Pancreas (tissue), 10 donors: ENCODE results near the gene THG1L. TPM values are rescaled to one million over a fixed set of nuclear protein-coding genes. Genes with fewer than 3 reads are reported as not detected.

Experiments
- ATAC-seq, 4 donors: fragments of 200-7000 bp; cut with Tn5 transposase; one replicate each; pipeline versions ENCODE4 v1.8.0 to v1.9.1; 2020; ENCODE audit warnings: mild to moderate bottlenecking in 4 of 4, moderate library complexity in 4 of 4
- DNase-seq, 6 donors: peaks; one replicate each; pipeline ENCODE4 v3.0.0-alpha.2; 2020
- FAIRE-seq: peaks from 2 replicates; lab custom pipeline; 2012; peaks lifted over from hg19 to GRCh38; lab: Jason Lieb, UNC
- H3K27ac ChIP-seq, 4 donors: fragments of 200-600 bp; sonication (generic); 1 replicate in 3 of 4; 2 replicates in 1 of 4; pipeline versions ENCODE4 v1.5.0 to v1.8.0; 2020
- H3K27me3 ChIP-seq, 4 donors: fragments of 200-600 bp; one replicate each; pipeline ENCODE4 v1.8.0; 2021
- H3K36me3 ChIP-seq, 3 donors: fragments of 200-600 bp; sonication (generic) in 1 of 3; one replicate each; pipeline versions ENCODE4 v1.5.0 to v1.8.0; 2020 to 2021
- H3K4me1 ChIP-seq, 3 donors: fragments of 200-600 bp; one replicate each; pipeline ENCODE4 v1.8.0; 2021
- H3K4me3 ChIP-seq, 4 donors: fragments of 200-600 bp; sonication (generic) in 2 of 4; one replicate each; pipeline versions ENCODE4 v1.5.0 to v1.8.0; 2020 to 2021
- H3K9me3 ChIP-seq, 4 donors: fragments of 200-600 bp; one replicate each; pipeline ENCODE4 v1.8.0; 2021
- WGBS, 2 donors: extraction: QIAGEN DNeasy Blood & Tissue Kit; methylation state at CpG; one replicate each; pipeline ENCODE4 v1.1.7; 2013; 5-methylcytosine and 5-hydroxymethylcytosine counted together
- intact Hi-C, 3 donors: fragments of 100-400 bp; cut with DNase I; formaldehyde crosslinking; loops; one replicate each; pipeline versions ENCODE4 v1.11.1 to v1.14.2; 2022
- polyA plus RNA-seq, 2 donors: library from polyadenylated mRNA; stranded (reverse); fragments of 200-250 nt; gene quantifications; one replicate each; pipeline ENCODE4 v1.2.3, GENCODE V29; 2013
- total RNA-seq, 6 donors: library from RNA; stranded (reverse); fragmentation: NEBNext Ultra II Directional in 4 of 6; extraction: Animal tissue kit (Norgen Biotek cat#: 25700) in 4 of 6; gene quantifications; one replicate each; pipeline versions ENCODE4 v1.2.1 to v1.2.4, GENCODE V29; 2021 to 2023
- TF ChIP-seq, protein P1 (sequence below), 4 donors: fragments of 200-600 bp; sonication (generic) in 3 of 4; IDR thresholded peaks; one replicate each; pipeline versions ENCODE4 v1.5.0 to v1.8.0; 2021; ENCODE audit warnings: antibody characterized with exemption in 4 of 4
- donor health status: healthy with polysubstance abuse.
- donor health status: DM: no; HTN: no; CAD: no; lungs with moderate emphysema.
- donor health status: DM: no; HTN: no; CAD: no.
- donor health status: control.
- donor health status: control.
- donor health status: Bipolar disorder and iron deficiency.
- donor health status: DM: yes; HTN: yes; CAD: no.
- donor health status: DM: no; HTN: no; CAD: no.
- donor health status: DM: no; HTN: no; CAD: no.
- donor health status: DM: yes; HTN: yes; CAD: no.

THG1L gene
- total and polyA plus RNA-seq, 8 donors: 5.7 to 10.8 (median 8.3) TPM

DNA sequence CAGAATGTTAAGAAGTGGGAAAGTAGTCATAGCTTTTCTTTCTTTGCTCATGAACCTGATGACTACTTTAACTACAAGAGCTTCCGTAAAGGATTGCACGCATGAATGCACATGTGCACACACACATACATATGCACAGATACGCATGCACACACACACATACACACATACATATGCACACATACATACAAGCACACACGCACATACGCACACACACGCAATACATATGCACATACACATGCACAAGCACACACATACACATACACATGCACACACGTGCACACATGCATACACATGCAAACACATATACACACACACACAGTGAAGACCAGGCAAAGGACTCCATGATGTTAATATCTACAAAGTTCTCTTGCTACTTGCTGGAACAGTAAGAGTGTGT is 35.2 kb downstream of the THG1L start:
- WGBS, 2 donors: 86 to 91% methylated on average over 7 of the region's 7 CpGs
- FAIRE-seq (no peak), ATAC-seq (no peak), DNase-seq (no peak)
- no peak overlapping the region for H3K27ac ChIP-seq
- H3K27me3 ChIP-seq: no peaks in the 10 kb centered on the region
- no peaks in the 10 kb centered on the region for H3K9me3 ChIP-seq
- TF ChIP-seq, protein P1, sequence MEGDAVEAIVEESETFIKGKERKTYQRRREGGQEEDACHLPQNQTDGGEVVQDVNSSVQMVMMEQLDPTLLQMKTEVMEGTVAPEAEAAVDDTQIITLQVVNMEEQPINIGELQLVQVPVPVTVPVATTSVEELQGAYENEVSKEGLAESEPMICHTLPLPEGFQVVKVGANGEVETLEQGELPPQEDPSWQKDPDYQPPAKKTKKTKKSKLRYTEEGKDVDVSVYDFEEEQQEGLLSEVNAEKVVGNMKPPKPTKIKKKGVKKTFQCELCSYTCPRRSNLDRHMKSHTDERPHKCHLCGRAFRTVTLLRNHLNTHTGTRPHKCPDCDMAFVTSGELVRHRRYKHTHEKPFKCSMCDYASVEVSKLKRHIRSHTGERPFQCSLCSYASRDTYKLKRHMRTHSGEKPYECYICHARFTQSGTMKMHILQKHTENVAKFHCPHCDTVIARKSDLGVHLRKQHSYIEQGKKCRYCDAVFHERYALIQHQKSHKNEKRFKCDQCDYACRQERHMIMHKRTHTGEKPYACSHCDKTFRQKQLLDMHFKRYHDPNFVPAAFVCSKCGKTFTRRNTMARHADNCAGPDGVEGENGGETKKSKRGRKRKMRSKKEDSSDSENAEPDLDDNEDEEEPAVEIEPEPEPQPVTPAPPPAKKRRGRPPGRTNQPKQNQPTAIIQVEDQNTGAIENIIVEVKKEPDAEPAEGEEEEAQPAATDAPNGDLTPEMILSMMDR (IDR thresholded peaks at IDR 0.05): no peak
- no peaks in the 10 kb centered on the region for H3K36me3 ChIP-seq
- no peak overlapping the region for H3K4me3 ChIP-seq
- H3K4me1 ChIP-seq: no peaks in the 10 kb centered on the region
- intact Hi-C loops: no loop called here

DNA sequence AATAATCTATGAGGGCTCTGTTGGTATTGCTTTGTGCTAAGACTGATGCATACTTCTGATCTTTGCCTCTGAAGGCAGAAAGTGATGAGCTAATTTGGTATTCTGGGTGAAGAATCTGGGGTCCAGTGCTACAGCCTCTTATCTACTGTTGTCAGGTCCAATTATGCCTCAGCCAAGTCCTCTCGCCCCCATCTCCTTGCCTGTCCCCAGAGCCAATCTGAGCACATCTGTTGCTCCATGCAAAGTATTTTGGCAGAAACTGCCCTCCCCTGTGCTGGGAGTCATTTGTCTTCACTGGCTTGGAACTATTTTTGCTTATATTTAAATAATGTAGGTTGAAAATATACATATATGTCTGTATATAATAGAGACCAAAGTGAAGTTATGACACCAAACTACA is 35.7 kb downstream of the THG1L start:
- no peaks in the 10 kb centered on the region for H3K36me3 ChIP-seq
- no peaks in the 10 kb centered on the region for H3K9me3 ChIP-seq
- no peaks in the 10 kb centered on the region for H3K4me1 ChIP-seq
- ATAC-seq (no peak), DNase-seq (no peak), FAIRE-seq (no peak)
- intact Hi-C loops: no loop called here
- TF ChIP-seq, protein P1 (IDR thresholded peaks at IDR 0.05): no peak
- no peak overlapping the region for H3K4me3 ChIP-seq
- H3K27me3 ChIP-seq: no peaks in the 10 kb centered on the region
- H3K27ac ChIP-seq: no peak overlapping the region
- 59 to 61% methylated on average over 1 of the region's 1 CpG for WGBS, 2 donors

DNA sequence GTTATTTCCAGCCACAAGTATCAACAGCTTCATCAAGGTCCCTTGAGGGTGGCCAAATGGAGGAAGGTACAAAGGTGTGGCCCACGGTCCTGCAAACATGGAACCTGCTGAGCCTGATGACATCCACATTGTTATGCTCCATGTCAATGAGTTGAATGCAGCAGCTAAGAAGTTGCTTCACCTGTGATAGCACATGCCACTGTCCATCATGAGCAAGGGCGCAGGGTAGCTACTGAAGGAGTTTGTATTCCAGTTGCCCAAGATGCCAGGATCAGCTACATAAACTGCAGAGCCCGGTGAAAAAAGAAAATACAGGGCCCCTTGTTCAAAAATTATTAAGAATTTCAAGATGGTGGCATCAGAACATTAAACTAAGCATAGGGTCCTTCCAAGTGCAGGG is 36.5 kb downstream of the THG1L start:
- TF ChIP-seq, protein P1 (IDR thresholded peaks at IDR 0.05): no peak
- ATAC-seq (no peak), DNase-seq (no peak), FAIRE-seq (no peak)
- Histone ChIP-seq H3K36me3 (no peaks in the 10 kb centered on the region), H3K9me3 (no peaks in the 10 kb centered on the region), H3K4me1 (no peaks in the 10 kb centered on the region), H3K4me3 (no peak overlapping the region), H3K27me3 (no peaks in the 10 kb centered on the region), H3K27ac (no peak overlapping the region)
- 79% methylated on average over 3 of the region's 3 CpGs for WGBS, 2 donors
- intact Hi-C loops: no loop called here

DNA sequence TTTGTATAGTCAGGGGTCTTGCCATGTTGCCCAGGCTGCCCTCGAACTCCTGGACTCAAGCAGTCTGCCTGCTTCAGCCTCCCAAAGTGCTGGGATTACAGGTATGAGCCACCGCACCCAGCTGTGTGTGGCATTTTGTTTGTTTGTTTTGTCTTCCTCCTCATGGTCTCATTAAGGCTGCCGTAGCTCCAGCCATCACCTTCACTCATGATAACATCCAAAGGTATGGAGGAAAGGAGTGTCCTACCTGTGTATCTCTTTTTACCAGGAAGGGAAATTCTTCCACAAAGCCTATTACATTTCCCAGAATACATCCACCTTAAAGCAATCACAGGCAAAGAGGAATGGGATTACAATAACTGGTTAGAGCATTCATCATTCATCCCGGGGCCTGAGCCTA is 39.4 kb downstream of the THG1L start:
- Histone ChIP-seq H3K27ac (no peak overlapping the region), H3K4me3 (no peak overlapping the region), H3K4me1 (no peaks in the 10 kb centered on the region), H3K36me3 (no peaks in the 10 kb centered on the region), H3K9me3 (no peaks in the 10 kb centered on the region), H3K27me3 (no peaks in the 10 kb centered on the region)
- FAIRE-seq (no peak), ATAC-seq (no peak), DNase-seq (no peak)
- whole genome bisulfite sequencing, 2 donors: 87 to 95% methylated on average over 4 of the region's 4 CpGs
- intact Hi-C loops: no loop called here
- TF ChIP-seq, protein P1 (IDR thresholded peaks at IDR 0.05): no peak

DNA sequence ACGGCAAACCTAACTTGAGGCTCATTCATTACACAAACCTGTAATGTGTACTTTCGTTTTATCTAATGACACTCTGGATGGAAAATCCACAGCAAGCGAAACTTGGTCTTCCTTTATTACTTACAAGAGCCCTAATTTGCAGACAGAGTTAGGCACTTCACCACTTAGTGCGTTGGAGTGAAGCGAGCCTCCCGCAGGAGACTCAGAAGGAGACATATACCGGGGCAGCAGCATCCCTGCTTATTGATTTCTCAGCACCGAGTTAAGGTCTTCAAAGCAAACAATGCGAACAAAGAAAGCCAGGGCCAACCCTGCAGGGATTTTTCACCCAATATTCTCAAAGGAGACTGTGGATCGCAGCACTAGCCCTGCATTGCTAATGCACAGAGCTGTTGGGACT is 40.9 kb downstream of the THG1L start:
- FAIRE-seq: no peak
- DNase-seq: no peak
- Histone ChIP-seq H3K4me3 (no peak overlapping the region), H3K4me1 (no peaks in the 10 kb centered on the region), H3K9me3 (no peaks in the 10 kb centered on the region), H3K27ac (no peak overlapping the region), H3K36me3 (no peaks in the 10 kb centered on the region), H3K27me3 (no peaks in the 10 kb centered on the region)
- TF ChIP-seq, protein P1 (IDR thresholded peaks at IDR 0.05): no peak
- WGBS, 2 donors: 62 to 67% methylated on average over 10 of the region's 10 CpGs
- intact Hi-C loops: no loop called here
- ATAC-seq: no peak
